GM04503 (cell line): ENCODE measurements around the gene POLN.
"Not testable (repeated sequence)": the region's sequence is repeated elsewhere in the genome, so short reads cannot be mapped to it uniquely, and the experiment has no call there.

Experiments
- DNase-seq: peaks from one replicate; pipeline ENCODE4 v3.0.0-alpha.2; 2012; ENCODE audit warnings: low read depth

The POLN gene

DNA sequence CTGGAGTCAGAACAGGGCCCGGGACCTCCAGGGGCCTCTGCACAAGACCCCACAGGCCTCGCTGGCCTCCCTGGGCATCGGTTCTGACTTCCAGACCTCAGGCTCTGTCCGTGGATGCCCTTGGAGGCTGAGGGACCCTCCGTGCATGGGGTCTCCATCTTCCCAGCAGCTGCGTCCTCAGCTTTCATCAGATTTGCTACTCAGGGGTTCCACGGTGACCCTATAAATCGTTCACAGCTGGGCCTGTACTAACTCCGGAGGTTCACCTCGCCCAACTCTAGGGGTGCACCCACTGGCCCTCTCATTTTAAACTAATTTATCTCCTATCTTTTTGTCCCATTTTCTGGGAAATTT is 33.1 kb upstream of the POLN start:
- not testable (repeated sequence) for DNase-seq

GRCh38 chr4:2274320-2275043 is 32.6 kb upstream of the POLN start:
- no peak for DNase-seq

- DNase-seq: no peak
Measured at GRCh38 chr4:2273657-2274319, 31.9 kb upstream of the POLN start.

GRCh38 chr4:2273221-2273620 is 31.3 kb upstream of the POLN start:
- DNase-seq: no peak

DNA sequence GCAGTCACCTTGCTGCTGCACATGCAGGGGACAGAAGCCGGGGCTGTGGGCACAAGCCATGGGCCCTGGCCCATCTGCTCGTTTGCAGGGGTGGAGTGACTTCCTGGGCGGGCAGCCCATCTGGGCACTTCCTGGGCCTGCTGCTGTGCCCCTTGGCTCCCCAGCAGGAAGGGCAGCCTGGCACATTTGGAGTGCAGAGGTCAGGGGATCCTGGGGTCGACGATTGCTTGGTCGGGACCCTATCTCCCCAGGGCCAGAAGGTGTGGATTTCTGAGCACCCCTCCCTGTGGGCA is 30.9 kb upstream of the POLN start:
- no peak for DNase-seq

DNA sequence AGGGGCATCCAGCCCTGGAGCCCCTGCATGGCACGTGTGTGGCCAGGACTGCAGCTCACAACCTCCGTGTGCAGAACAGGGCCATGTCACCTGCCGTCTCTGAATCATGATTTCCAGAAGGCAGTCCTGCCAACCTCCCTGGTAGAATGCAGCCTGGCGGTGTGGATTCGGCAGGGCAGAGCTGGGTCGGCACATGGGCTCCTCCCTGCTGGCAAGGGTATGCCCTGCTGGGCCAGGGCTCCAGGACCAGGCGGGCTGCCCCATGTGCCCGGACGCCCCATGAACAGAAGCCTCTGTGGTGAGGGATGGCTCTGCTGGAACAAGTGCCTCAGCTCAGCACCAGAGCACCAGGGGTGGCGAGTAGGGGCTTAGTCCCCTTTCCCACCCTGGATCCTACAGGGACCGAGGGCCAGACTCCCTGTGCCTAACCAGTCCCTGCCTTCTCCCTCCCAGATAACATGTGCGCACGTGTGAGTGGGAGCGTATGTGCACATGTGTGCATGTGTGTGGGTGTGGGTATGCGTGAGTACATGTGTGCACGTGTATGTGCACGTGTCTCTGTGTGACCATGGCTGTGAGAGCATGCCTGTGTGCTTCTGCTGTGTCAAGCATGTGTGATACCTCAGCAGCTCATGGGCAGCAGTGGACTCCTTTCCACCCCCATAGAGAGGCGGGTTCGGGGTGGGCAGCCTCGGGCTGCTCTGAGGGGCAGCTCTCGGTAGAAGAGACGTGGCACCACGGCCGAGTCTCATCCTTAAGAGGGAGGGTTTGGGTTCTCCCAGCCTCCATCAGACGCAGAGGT is 30.3 kb upstream of the POLN start:
- DNase-seq: no peak

GRCh38 chr4:2271279-2272025 is 29.5 kb upstream of the POLN start:
- no peak for DNase-seq

GRCh38 chr4:2270341-2271165 is 28.6 kb upstream of the POLN start:
- no peak for DNase-seq

- DNase-seq: no peak
Measured at GRCh38 chr4:2269618-2270163, 27.8 kb upstream of the POLN start.

DNA sequence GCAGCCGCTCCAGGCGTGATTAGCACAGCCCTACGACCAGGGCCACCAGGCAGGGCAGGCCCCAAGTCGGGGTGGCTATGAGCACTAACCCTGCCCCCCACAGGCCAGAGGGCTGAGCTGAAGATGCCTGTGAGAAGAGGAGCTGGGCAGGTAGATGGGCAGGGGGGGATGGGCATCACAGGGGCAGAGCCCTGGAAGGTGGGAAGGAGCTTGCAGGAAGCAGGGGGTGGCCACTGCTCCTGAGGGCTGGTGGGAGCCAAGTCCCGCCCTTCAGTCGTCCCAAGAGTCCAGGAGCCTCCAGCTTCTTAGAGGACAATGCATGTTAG is 27.2 kb upstream of the POLN start:
- DNase-seq: no peak

DNA sequence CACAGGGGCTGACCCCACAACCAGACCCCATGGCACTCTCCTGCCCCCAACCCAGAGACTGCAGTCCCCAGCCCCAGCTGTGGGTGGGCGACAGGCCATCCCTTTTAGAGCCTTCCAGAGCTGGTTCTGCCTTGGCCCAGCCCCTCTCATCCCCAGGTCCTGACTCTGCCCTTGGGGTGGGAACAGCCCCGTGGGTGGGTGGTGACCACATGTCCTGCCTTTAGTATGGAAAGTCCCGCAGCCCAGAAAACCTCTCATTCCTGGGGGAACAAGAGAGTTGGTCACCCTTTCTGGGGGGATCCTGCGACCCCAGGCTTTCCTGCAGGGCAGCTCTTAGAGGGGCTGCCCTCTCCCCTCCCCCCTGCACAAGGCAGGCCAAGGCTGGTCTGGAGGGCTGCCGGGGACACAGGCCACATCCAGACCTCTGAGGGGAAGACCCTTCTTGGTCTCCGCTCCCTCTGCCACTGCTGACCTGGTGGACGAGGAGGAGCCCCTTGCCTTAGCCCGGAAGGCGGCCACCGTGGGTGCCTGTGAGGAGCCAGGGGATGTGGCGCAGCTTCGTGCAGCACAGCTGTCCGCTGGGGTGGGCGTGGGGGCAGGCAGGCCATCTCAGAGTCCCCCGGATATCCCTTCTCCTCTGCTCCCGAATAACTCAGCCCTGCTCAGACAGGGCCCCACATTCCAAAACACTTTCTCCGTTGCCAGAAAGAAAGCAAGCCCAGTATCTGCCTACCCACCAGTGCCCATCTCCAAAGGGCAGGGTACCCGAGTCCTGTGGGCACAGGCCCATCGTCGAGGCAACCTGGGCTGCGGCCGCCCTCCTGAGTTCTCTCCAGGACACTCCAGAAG is 26.7 kb upstream of the POLN start:
- no peak for DNase-seq

GRCh38 chr4:2267841-2268240 is 25.9 kb upstream of the POLN start:
- DNase-seq: no peak

DNA sequence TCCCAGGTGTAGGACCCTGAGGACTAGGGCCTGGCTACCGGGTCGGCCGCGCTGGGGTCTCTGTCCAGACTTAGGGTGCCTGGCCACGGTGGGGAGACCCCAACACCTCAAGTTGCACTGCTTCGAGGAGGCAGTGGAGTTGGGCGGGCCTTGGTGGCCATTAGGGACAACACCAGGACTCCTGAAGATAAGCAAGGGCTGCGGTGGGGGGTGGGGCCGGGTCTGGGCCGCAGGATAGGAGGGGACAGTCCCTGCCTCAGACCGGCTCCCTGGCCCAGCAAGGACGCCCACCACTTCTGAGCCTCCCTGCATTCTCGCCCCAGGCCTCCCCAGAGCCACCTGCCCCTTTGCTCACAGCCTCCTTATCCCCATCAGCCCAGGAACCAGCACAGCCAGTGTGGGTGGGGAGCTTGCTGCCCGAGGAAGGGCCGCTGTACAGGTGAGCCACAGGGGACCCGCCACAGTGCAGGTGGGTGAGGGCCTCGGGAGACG is 25.4 kb upstream of the POLN start:
- DNase-seq: no peak

GRCh38 chr4:2266821-2267220 is 24.9 kb upstream of the POLN start:
- DNase-seq: no peak

- no peak for DNase-seq
Measured at GRCh38 chr4:2266181-2266580, 24.3 kb upstream of the POLN start.

DNA sequence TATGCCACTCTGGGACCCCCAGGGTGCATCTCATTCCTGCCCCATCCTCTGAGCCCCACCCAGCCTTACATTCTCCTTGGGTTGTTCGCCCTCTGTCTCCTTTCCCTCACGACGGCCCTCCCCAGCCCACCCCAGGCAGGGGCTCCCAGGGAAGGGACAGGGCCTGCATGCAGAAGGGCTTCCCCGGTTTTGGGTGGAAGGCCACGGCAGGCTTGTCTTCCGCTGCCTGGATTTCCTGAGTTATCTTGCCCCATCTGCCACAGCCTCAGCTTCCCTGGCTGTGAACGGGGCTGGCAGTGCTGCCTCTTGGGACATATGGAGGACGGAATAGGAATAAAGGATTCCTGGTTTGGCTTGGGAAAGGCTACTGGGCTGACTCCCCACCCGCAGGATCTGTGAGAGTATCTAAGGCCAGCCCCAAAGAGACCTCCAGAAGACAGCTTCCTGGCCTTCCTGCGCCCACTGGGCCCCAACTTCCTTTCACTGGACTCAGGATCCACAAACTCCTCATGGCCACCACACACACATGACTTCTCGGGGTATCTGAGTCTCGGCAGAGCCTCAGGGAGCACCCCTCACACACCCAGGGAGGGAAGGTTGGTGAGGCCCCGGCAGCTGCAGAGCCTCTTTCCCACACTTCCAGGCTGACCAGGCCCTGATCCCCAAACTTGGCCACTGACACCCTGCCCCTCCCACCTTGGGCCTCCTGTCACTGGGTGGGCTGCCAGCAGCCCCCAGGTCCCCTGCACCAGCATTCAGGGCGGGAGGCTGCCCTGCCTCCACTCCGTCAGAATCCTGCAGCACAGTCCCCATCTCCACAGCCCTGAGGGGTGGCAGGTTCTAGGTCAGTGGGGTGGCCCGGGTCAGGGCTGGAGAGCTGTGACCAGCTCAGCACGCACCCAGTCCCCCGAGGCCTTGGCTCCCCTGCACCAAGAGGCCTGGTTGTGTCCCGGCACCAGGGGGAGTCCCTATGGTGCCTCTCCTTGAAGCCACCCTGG is 23.5 kb upstream of the POLN start:
- DNase-seq: no peak

DNA sequence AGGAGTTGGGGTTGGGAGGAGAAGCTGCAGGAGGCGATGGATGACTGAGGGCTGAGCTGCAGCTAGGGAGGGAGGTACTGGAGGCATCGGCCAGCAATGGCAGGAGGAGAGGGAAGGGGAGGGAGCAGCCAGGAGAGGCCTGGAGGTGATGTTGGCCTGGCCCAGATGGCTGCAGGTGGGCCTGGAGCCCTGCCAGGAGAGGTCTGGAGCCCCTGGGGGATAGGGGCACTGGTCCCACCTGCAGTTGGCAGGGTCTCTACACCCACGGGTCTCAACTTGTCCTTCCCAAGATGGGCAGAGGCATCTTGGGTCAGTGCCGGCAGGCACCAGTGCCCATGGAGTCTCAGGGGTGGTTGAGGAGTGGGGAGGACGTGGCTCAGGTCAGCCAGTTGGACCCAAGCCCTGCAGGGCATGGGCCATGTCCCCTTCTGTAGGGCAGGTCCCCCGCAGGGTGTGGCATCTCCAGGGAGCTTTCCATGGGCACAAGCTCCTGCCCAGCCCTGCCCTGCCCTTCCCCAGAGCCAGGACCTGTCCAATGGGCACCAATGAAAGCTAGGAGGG is 22.6 kb upstream of the POLN start:
- no peak for DNase-seq

DNA sequence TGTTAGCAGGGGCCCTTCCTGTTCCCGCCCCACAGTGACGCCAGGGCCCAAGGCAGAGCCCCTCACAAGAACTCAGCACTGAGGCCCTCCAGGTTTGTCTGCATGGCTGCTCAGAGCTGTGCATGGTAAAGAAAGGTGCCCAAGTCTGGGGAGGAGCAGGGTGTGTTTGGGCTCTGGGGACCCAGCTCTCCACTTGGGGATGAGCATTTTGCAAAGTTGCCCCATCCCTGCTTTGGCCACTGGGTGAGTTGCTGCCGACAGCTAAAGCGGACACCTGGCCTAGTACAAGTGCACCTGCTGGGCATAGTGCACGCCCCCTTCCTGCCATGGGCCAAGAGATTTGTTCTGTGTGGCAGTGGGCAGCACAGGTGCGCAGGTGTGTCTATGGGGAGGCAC is 22.0 kb upstream of the POLN start:
- no peak for DNase-seq

- no peak for DNase-seq
Measured at GRCh38 chr4:2262944-2263250, 21.0 kb upstream of the POLN start.
